WTC11 (cell line): ENCODE results near the gene CLEC17A. TPM values are rescaled to one million over a fixed set of nuclear protein-coding genes. Genes with fewer than 3 reads are reported as not detected.

Experiments
- ATAC-seq: fragments of 200-7000 bp; cut with Tn5 transposase; 2 replicates; pipeline ENCODE4 v1.10.0; 2021; ENCODE audit warnings: mild to moderate bottlenecking, moderate library complexity
- CTCF ChIA-PET: fragments of 300-600 bp; sonication (Branson Sonifier 250); formaldehyde crosslinking; loops from one replicate; lab custom pipeline; 2021; ENCODE audit warnings: antibody characterized with exemption; lab: Charles Lee
- POLR2A ChIA-PET: fragments of 350-600 bp; sonication (Branson Sonifier 250); formaldehyde crosslinking; loops from one replicate; lab custom pipeline; 2021; ENCODE audit warnings: antibody characterized with exemption; lab: Charles Lee
- DNase-seq: peaks from one replicate; pipeline ENCODE4 v3.0.0; 2021; ENCODE audit warnings: low spot score
- H3K27ac Mint-ChIP-seq: 2 replicates; pipeline ENCODE4 v1.8.0; 2021; ENCODE audit warnings: mixed read lengths
- H3K27me3 Mint-ChIP-seq: 2 replicates; pipeline ENCODE4 v1.8.0; 2021; ENCODE audit warnings: low read depth, mild to moderate bottlenecking, moderate library complexity, mixed read lengths
- H3K36me3 Mint-ChIP-seq: 2 replicates; pipeline ENCODE4 v1.8.0; 2021; ENCODE audit warnings: mixed read lengths
- H3K4me1 Mint-ChIP-seq: 2 replicates; pipeline ENCODE4 v1.8.0; 2022; ENCODE audit warnings: mixed read lengths
- H3K4me3 Mint-ChIP-seq: 2 replicates; pipeline ENCODE4 v1.8.0; 2021; ENCODE audit warnings: mild to moderate bottlenecking, moderate library complexity, mixed read lengths
- H3K9me3 Mint-ChIP-seq: 2 replicates; pipeline ENCODE4 v1.8.0; 2021; ENCODE audit warnings: mixed read lengths
- ATF1 ChIP-seq: sonication (generic); formaldehyde crosslinking; IDR thresholded peaks from 2 replicates; pipeline ENCODE4 v1.8.1; 2023; ENCODE audit warnings: mild to moderate bottlenecking, moderate library complexity, missing genetic modification reagents
- FOXP4 ChIP-seq: sonication (generic); formaldehyde crosslinking; IDR thresholded peaks from 2 replicates; pipeline ENCODE4 v1.8.0; 2022; ENCODE audit warnings: mild to moderate bottlenecking, missing genetic modification reagents
- HMGA2 ChIP-seq: fragments of 250-450 bp; sonication (Bioruptor Pico); IDR thresholded peaks from 2 replicates; pipeline ENCODE4 v1.4.0; 2021; ENCODE audit warnings: mild to moderate bottlenecking, moderate library complexity
- NFE2L1 ChIP-seq: sonication (generic); formaldehyde crosslinking; IDR thresholded peaks from 2 replicates; pipeline ENCODE4 v1.8.1; 2023; ENCODE audit warnings: missing genetic modification reagents
- NFYB ChIP-seq: sonication (generic); formaldehyde crosslinking; conservative IDR thresholded peaks from 2 replicates; pipeline ENCODE4 v1.8.0; 2022; ENCODE audit warnings: low read depth, missing genetic modification reagents
- NR3C1 ChIP-seq: sonication (generic); formaldehyde crosslinking; conservative IDR thresholded peaks from 2 replicates; pipeline ENCODE4 v1.8.1; 2023; ENCODE audit warnings: low read depth, mild to moderate bottlenecking, missing genetic modification reagents
- PREB ChIP-seq: sonication (generic); formaldehyde crosslinking; IDR thresholded peaks from 2 replicates; pipeline ENCODE4 v1.8.1; 2022; ENCODE audit warnings: mild to moderate bottlenecking, missing genetic modification reagents, moderate library complexity, borderline replicate concordance
- SOX15 ChIP-seq: fragments of 250-450 bp; sonication (Bioruptor Pico); IDR thresholded peaks from 2 replicates; pipeline ENCODE4 v1.9.0; 2021; ENCODE audit warnings: mild to moderate bottlenecking
- TP53 ChIP-seq: sonication (generic); formaldehyde crosslinking; IDR thresholded peaks from 2 replicates; pipeline ENCODE4 v1.8.1; 2023; ENCODE audit warnings: mild to moderate bottlenecking, missing genetic modification reagents
- ZBTB43 ChIP-seq: sonication (generic); formaldehyde crosslinking; IDR thresholded peaks from 2 replicates; pipeline ENCODE4 v1.8.1; 2023; ENCODE audit warnings: mild to moderate bottlenecking, missing genetic modification reagents
- ZNF219 ChIP-seq: sonication (generic); formaldehyde crosslinking; IDR thresholded peaks from 2 replicates; pipeline ENCODE4 v1.8.0; 2023; ENCODE audit warnings: missing genetic modification reagents, mild to moderate bottlenecking, borderline replicate concordance
- ZNF281 ChIP-seq: sonication (generic); formaldehyde crosslinking; IDR thresholded peaks from 2 replicates; pipeline ENCODE4 v1.8.0; 2023; ENCODE audit warnings: mild to moderate bottlenecking, missing genetic modification reagents
- ZNF317 ChIP-seq: sonication (generic); formaldehyde crosslinking; IDR thresholded peaks from 2 replicates; pipeline ENCODE4 v1.8.1; 2023; ENCODE audit warnings: low read depth, mild to moderate bottlenecking, moderate library complexity, missing genetic modification reagents, borderline replicate concordance
- ZNF416 ChIP-seq: fragments of 250-450 bp; sonication (Bioruptor Pico); IDR thresholded peaks from 2 replicates; pipeline ENCODE4 v1.9.0; 2021; ENCODE audit warnings: mild to moderate bottlenecking, inconsistent platforms
- ZNF423 ChIP-seq: fragments of 250-450 bp; sonication (Bioruptor Pico); IDR thresholded peaks from 2 replicates; pipeline ENCODE4 v2.1.2; 2022; ENCODE audit warnings: mild to moderate bottlenecking, moderate library complexity
- total RNA-seq: library from RNA; stranded (reverse); gene quantifications from 3 replicates; pipeline ENCODE4 v1.2.3, GENCODE V29; 2021
- TF ChIP-seq, protein P1 (sequence below): sonication (generic); formaldehyde crosslinking; IDR thresholded peaks from 2 replicates; pipeline ENCODE4 v1.8.0; 2022; ENCODE audit warnings: mild to moderate bottlenecking, missing genetic modification reagents
- TF ChIP-seq, protein P2 (sequence below): fragments of 250-450 bp; sonication (Bioruptor Pico); IDR thresholded peaks from 2 replicates; pipeline ENCODE4 v2.1.2; 2022; ENCODE audit warnings: mild to moderate bottlenecking, moderate library complexity

The CLEC17A gene
- total RNA-seq, 1 experiment from 2014 or later = not detected

- Mint-ChIP-seq H3K27ac (no peak overlapping the region), H3K27me3 (peaks cover 44% of the 10 kb centered on the region), H3K4me1 (no peaks in the 10 kb centered on the region), H3K9me3 (peaks cover 19% of the 10 kb centered on the region), H3K4me3 (no peak overlapping the region), H3K36me3 (no peaks in the 10 kb centered on the region)
- TF ChIP-seq ZNF219 (CRISPR knock-in tag) (no peak), ZNF317 (CRISPR knock-in tag) (no peak), NFE2L1 (CRISPR knock-in tag) (no peak), FOXP4 (no peak), ZNF416 (CRISPR knock-in tag) (no peak), ZNF281 (CRISPR knock-in tag) (no peak), NR3C1 (CRISPR knock-in tag) (no peak), NFYB (CRISPR knock-in tag) (no peak), ZBTB43 (CRISPR knock-in tag) (no peak), HMGA2 (CRISPR knock-in tag) (no peak), PREB (CRISPR knock-in tag) (no peak), SOX15 (no peak), ATF1 (CRISPR knock-in tag) (no peak)
- TF ChIP-seq, protein P1, sequence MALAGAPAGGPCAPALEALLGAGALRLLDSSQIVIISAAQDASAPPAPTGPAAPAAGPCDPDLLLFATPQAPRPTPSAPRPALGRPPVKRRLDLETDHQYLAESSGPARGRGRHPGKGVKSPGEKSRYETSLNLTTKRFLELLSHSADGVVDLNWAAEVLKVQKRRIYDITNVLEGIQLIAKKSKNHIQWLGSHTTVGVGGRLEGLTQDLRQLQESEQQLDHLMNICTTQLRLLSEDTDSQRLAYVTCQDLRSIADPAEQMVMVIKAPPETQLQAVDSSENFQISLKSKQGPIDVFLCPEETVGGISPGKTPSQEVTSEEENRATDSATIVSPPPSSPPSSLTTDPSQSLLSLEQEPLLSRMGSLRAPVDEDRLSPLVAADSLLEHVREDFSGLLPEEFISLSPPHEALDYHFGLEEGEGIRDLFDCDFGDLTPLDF (CRISPR knock-in tag) = no peak
- TF ChIP-seq, protein P2, sequence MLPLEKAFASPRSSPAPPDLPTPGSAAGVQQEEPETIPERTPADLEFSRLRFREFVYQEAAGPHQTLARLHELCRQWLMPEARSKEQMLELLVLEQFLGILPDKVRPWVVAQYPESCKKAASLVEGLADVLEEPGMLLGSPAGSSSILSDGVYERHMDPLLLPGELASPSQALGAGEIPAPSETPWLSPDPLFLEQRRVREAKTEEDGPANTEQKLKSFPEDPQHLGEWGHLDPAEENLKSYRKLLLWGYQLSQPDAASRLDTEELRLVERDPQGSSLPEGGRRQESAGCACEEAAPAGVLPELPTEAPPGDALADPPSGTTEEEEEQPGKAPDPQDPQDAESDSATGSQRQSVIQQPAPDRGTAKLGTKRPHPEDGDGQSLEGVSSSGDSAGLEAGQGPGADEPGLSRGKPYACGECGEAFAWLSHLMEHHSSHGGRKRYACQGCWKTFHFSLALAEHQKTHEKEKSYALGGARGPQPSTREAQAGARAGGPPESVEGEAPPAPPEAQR = no peak
- DNase-seq (no peak), ATAC-seq (no peak)
- ChIA-PET CTCF (no interaction called here), POLR2A (no interaction called here)
Measured at GRCh38 chr19:14648506-14648905, 65.6 kb downstream of the CLEC17A start.

- ChIA-PET CTCF (no interaction called here), POLR2A (no interaction called here)
- no peak for ATAC-seq
- H3K27ac Mint-ChIP-seq = no peak overlapping the region
- H3K9me3 Mint-ChIP-seq = peaks cover 13% of the 10 kb centered on the region
- no peaks in the 10 kb centered on the region for H3K4me1 Mint-ChIP-seq
- no peak for TF ChIP-seq TP53 (CRISPR knock-in tag)
- no peak for TF ChIP-seq ZNF423 (CRISPR knock-in tag)
- no peak for TF ChIP-seq NFYB (CRISPR knock-in tag)
- TF ChIP-seq, all 79 proteins: peak for 0
- DNase-seq = no peak
- no peaks in the 10 kb centered on the region for H3K36me3 Mint-ChIP-seq
- no peak overlapping the region for H3K4me3 Mint-ChIP-seq
- H3K27me3 Mint-ChIP-seq = peaks cover 42% of the 10 kb centered on the region
Measured at GRCh38 chr19:14649020-14649419, 66.1 kb downstream of the CLEC17A start.
